Lower leg skin (tissue), 3 donors: ENCODE measurements around the gene SAMSN1.

Experiments used
- POLR2A ChIP-seq, 2 donors: fragments of 450-650 bp; IDR thresholded peaks; one replicate each; pipeline ENCODE4 v1.6.1; 2016 to 2017; ENCODE audit warnings: antibody characterized with exemption in 2 of 2, mild to moderate bottlenecking in 1 of 2, moderate library complexity in 1 of 2
- TF ChIP-seq, protein P1 (sequence below), 3 donors: fragments of 450-650 bp; IDR thresholded peaks; one replicate each; pipeline ENCODE4 v1.5.1; 2016; ENCODE audit warnings: antibody characterized with exemption in 3 of 3, mild to moderate bottlenecking in 3 of 3, moderate library complexity in 2 of 3

DNA sequence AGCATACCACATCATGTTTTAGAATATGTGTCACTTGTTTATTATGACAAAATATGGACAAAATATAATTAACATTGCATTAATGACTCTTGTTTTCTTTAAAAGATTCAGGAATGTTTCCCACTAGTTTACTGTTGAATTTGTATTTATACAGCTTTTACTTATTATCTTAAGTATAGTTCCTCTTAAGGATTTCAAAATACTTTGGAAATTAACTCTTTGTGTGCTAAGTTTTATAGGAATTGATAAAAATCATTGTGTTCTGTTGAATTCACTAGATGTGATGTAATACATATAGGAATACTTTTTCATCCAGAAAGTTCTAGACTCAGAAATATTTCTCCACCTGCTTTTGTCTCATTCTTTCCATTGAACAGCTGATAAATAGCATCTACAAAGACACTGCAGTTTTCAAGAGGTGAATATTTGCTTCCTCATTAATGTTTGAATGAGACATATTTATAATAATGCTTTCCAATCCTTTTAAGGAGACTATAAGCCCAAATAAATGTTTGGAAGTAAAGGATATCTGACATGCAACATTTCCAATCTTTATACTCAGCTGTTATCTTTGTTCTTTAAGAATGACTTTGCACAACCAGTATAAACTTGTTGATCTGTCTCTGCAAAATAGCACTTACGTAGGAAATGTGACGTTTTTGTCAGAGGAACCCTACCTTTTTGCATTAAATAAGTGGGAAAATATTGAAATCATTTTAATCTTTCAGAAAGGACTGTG is 38.4 kb upstream of the SAMSN1 start:
- TF ChIP-seq, protein P1, sequence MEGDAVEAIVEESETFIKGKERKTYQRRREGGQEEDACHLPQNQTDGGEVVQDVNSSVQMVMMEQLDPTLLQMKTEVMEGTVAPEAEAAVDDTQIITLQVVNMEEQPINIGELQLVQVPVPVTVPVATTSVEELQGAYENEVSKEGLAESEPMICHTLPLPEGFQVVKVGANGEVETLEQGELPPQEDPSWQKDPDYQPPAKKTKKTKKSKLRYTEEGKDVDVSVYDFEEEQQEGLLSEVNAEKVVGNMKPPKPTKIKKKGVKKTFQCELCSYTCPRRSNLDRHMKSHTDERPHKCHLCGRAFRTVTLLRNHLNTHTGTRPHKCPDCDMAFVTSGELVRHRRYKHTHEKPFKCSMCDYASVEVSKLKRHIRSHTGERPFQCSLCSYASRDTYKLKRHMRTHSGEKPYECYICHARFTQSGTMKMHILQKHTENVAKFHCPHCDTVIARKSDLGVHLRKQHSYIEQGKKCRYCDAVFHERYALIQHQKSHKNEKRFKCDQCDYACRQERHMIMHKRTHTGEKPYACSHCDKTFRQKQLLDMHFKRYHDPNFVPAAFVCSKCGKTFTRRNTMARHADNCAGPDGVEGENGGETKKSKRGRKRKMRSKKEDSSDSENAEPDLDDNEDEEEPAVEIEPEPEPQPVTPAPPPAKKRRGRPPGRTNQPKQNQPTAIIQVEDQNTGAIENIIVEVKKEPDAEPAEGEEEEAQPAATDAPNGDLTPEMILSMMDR (IDR thresholded peaks at IDR 0.05), result no peak
- no peak for TF ChIP-seq POLR2A (IDR thresholded peaks at IDR 0.05)
